PFSK-1 (cell line): ENCODE data around the gene CYRIA.

Source experiments
- FOXP2 ChIP-seq: optimal IDR thresholded peaks from 2 replicates; pipeline ENCODE3; 2011; ENCODE audit warnings: borderline replicate concordance, control low read depth, inconsistent platforms; ENCODE audit not compliant: insufficient read depth; ENCODE audit errors: extremely low read length, extremely low read depth
- POLR2AphosphoS5 ChIP-seq: IDR thresholded peaks from 2 replicates; pipeline ENCODE4 v1.6.1; 2012; ENCODE audit warnings: low read depth, mild to moderate bottlenecking, control low read depth, low read length, moderate library complexity
- REST ChIP-seq, 2 experiments: IDR thresholded peaks; 2 replicates each; pipeline versions ENCODE4 v1.6.1 to v1.8.0; 2011 to 2012; ENCODE audit warnings: low read depth in 2 of 2, low read length in 2 of 2, control low read depth in 1 of 2, inconsistent platforms in 1 of 2, mild to moderate bottlenecking in 1 of 2, moderate library complexity in 1 of 2; ENCODE audit not compliant: insufficient read depth in 1 of 2
- SIN3A ChIP-seq: IDR thresholded peaks from 2 replicates; pipeline ENCODE4 v1.6.1; 2012; ENCODE audit warnings: mild to moderate bottlenecking, low read length, moderate library complexity, borderline replicate concordance; ENCODE audit not compliant: insufficient read depth
- TAF1 ChIP-seq: IDR thresholded peaks from 2 replicates; pipeline ENCODE4 v1.6.1; 2012; ENCODE audit warnings: low read length, control low read depth, borderline replicate concordance; ENCODE audit not compliant: insufficient read depth

Gene CYRIA

GRCh38 chr2:16707014-16707623 is 41.5 kb upstream of the CYRIA start:
- TF ChIP-seq TAF1 = no peak
- TF ChIP-seq FOXP2 = no peak
- no peak for TF ChIP-seq REST (IDR thresholded peaks at IDR 0.05; ENCODE audit: insufficient read depth in 1 of 2, low read depth in 2 of 2, low read length in 2 of 2)
- no peak for TF ChIP-seq POLR2AphosphoS5
- TF ChIP-seq SIN3A = no peak

- TF ChIP-seq TAF1 (no peak), SIN3A (no peak), POLR2AphosphoS5 (no peak), REST (IDR thresholded peaks at IDR 0.05; ENCODE audit: insufficient read depth in 1 of 2, low read depth in 2 of 2, low read length in 2 of 2) (no peak), FOXP2 (no peak)
Observed at GRCh38 chr2:16700551-16701259, 35.1 kb upstream of the CYRIA start.

GRCh38 chr2:16693854-16694253 is 28.2 kb upstream of the CYRIA start:
- TF ChIP-seq POLR2AphosphoS5 = no peak
- no peak for TF ChIP-seq SIN3A

- TF ChIP-seq REST (IDR thresholded peaks at IDR 0.05; ENCODE audit: insufficient read depth in 1 of 2, low read depth in 2 of 2, low read length in 2 of 2) (no peak), FOXP2 (no peak), POLR2AphosphoS5 (no peak)
Observed at GRCh38 chr2:16691261-16691660, 25.6 kb upstream of the CYRIA start.

- TF ChIP-seq FOXP2 (no peak), SIN3A (no peak), POLR2AphosphoS5 (no peak), REST (IDR thresholded peaks at IDR 0.05; ENCODE audit: insufficient read depth in 1 of 2, low read depth in 2 of 2, low read length in 2 of 2) (no peak), TAF1 (no peak)
Observed at GRCh38 chr2:16687955-16688354, 22.3 kb upstream of the CYRIA start.
